ENCODE measurements around the gene PLA2G15. TPM values are rescaled to one million over a fixed set of nuclear protein-coding genes. Genes with fewer than 3 reads are reported as not detected.

Gene PLA2G15
- total RNA-seq, 1 experiment from 2014 or later, result 33.2 TPM

DNA sequence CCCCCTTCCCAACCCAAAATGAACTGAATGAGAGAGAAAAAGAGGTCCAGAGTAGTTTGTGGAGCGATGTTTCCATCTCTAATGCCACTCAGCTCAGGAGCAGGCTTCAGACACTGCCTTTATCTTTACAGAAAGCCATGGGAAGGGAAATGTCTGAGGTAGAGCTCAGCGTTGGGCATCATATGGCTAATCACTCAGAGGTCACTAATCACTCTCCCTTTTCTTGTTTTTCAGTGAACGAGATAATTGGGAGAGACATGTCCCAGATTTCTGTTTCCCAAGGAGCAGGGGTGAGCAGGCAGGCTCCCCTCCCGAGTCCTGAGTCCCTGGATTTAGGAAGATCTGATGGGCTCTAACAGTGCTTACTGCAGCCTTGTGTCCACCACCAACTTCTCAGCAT is 19.1 kb upstream of the PLA2G15 start:
- BruUV-seq (replicated peaks), result no TSS peak
- no peak for DNase-seq
- TF ChIP-seq, protein P1, sequence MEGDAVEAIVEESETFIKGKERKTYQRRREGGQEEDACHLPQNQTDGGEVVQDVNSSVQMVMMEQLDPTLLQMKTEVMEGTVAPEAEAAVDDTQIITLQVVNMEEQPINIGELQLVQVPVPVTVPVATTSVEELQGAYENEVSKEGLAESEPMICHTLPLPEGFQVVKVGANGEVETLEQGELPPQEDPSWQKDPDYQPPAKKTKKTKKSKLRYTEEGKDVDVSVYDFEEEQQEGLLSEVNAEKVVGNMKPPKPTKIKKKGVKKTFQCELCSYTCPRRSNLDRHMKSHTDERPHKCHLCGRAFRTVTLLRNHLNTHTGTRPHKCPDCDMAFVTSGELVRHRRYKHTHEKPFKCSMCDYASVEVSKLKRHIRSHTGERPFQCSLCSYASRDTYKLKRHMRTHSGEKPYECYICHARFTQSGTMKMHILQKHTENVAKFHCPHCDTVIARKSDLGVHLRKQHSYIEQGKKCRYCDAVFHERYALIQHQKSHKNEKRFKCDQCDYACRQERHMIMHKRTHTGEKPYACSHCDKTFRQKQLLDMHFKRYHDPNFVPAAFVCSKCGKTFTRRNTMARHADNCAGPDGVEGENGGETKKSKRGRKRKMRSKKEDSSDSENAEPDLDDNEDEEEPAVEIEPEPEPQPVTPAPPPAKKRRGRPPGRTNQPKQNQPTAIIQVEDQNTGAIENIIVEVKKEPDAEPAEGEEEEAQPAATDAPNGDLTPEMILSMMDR (IDR thresholded peaks at IDR 0.05; ENCODE audit: insufficient read depth in 1 of 2, low read depth in 1 of 2, low read length in 1 of 2, severe bottlenecking in 1 of 2, unreplicated experiment in 1 of 2), result no peak
- Histone ChIP-seq H3K4me3 (ENCODE audit: low read depth, low read length) (no peak overlapping the region), H3K4me1 (peaks cover 11% of the 10 kb centered on the region), H3K36me3 (ENCODE audit: control insufficient read depth, insufficient read depth, low read length) (peaks cover 5% of the 10 kb centered on the region), H3K27me3 (replicated peaks; ENCODE audit: control insufficient read depth, insufficient read depth, low read length) (no peaks in the 10 kb centered on the region), H3K9me3 (no peaks in the 10 kb centered on the region)
- peaks cover 6% of the 10 kb centered on the region for H3K4me1 Mint-ChIP-seq (ENCODE audit: low read depth, unreplicated experiment)
- H3K27ac Mint-ChIP-seq (ENCODE audit: unreplicated experiment), result no peak overlapping the region
- ChIA-PET POLR2A (no interaction called here), CTCF (no interaction called here)
- no peak overlapping the region for H3K4me3 Mint-ChIP-seq (ENCODE audit: unreplicated experiment)
- no peaks in the 10 kb centered on the region for H3K9me3 Mint-ChIP-seq (ENCODE audit: unreplicated experiment)
- intact Hi-C loops (cut with micrococcal nuclease; ENCODE audit: unreplicated experiment), result no loop called here
- H3K36me3 Mint-ChIP-seq (ENCODE audit: insufficient read depth, unreplicated experiment), result peaks cover 53% of the 10 kb centered on the region
- no peaks in the 10 kb centered on the region for H3K27me3 Mint-ChIP-seq (ENCODE audit: insufficient read depth, unreplicated experiment)

DNA sequence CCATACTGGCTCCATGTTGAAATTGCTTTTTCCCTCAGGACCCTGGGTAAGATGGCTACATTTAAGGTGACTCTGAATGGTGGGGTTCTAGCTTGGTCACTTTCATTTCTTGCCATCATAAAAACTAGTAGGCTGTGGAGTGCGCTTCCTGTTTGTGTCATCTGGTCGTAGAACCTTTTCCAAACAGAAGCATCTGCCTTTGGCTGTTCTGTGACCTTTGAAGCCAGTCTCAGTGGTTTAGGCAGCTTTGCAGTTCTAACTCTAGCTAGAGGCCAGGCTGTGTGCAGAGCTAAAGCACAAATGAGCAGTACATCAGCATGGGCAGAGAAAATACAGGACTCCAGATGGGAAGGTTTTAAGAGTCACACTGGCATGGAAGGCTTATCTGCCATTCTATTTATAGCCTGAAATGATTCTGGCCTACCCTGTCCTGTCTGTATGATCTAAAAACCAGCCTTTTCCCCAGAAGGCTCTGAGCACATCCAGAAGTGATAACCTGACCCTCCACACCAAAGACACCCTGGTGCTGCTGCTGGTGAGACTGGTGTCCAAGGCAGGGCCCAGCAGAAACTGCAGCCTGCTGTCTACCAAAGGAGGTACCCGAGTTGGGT is 17.9 kb upstream of the PLA2G15 start:
- Mint-ChIP-seq H3K4me3 (ENCODE audit: unreplicated experiment) (no peak overlapping the region), H3K27me3 (ENCODE audit: insufficient read depth, unreplicated experiment) (no peaks in the 10 kb centered on the region), H3K27ac (ENCODE audit: unreplicated experiment) (peak overlapping the region; percentile 56), H3K36me3 (ENCODE audit: insufficient read depth, unreplicated experiment) (peaks cover 57% of the 10 kb centered on the region), H3K4me1 (ENCODE audit: low read depth, unreplicated experiment) (peaks cover 6% of the 10 kb centered on the region), H3K9me3 (ENCODE audit: unreplicated experiment) (no peaks in the 10 kb centered on the region)
- DNase-seq, result no peak
- Histone ChIP-seq H3K27me3 (replicated peaks; ENCODE audit: control insufficient read depth, insufficient read depth, low read length) (no peaks in the 10 kb centered on the region), H3K4me3 (ENCODE audit: low read depth, low read length) (no peak overlapping the region), H3K9me3 (no peaks in the 10 kb centered on the region), H3K4me1 (peaks cover 11% of the 10 kb centered on the region), H3K36me3 (ENCODE audit: control insufficient read depth, insufficient read depth, low read length) (peaks cover 9% of the 10 kb centered on the region)
- ChIA-PET CTCF (interaction anchor here (2.0 kb wide), 1 partner anchor 133 kb away, joined by 10 read pairs; no protein-coding TSS in a partner anchor), POLR2A (interaction anchor here (0.6 to 0.7 kb wide), 3 partner anchors 9 to 421 kb away, joined by 3 to 4 read pairs (median 4); partner anchors contain the start of genes ESRP2 and TSNAXIP1)
- TSS peak; percentile 27 for BruUV-seq (replicated peaks)
- intact Hi-C loops (cut with micrococcal nuclease; ENCODE audit: unreplicated experiment), result no loop called here
- TF ChIP-seq, protein P1 (IDR thresholded peaks at IDR 0.05; ENCODE audit: insufficient read depth in 1 of 2, low read depth in 1 of 2, low read length in 1 of 2, severe bottlenecking in 1 of 2, unreplicated experiment in 1 of 2), result no peak

DNA sequence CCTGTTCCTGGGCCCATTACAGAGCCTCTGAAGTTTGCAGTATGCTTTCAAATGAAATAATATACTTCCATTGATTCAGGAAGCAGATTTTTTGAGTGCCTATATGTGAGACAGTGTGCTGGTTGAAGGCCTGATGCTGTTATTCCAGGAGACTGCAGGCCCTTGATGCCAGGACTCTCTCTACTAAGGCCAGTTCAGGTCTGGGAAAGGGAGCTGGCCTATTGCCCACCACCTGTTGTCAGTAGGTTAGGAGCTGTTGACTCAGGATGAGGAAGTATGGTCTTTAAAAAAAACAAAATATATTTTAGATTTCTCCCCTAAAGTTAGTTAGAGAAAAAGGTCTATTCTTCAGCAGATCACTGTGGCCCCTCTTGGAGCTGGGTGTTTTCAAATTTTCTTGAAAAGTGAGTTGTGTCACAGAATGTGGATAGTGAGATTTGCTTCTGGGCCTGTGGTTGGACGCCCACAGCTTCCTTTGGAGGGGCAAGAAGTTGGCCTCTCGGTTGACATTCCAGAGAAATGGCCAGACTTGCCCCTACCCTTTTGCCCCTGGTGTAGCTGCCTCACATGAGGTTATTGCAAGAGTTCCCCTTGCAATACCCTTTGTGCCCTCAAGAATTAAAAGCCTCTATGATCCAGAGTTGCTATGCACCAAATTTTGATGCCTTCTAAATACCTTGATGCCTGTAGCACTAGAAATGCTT is 17.2 kb upstream of the PLA2G15 start:
- Histone ChIP-seq H3K4me3 (ENCODE audit: low read depth, low read length) (no peak overlapping the region), H3K4me1 (peaks cover 11% of the 10 kb centered on the region), H3K36me3 (ENCODE audit: control insufficient read depth, insufficient read depth, low read length) (peaks cover 9% of the 10 kb centered on the region), H3K27me3 (replicated peaks; ENCODE audit: control insufficient read depth, insufficient read depth, low read length) (no peaks in the 10 kb centered on the region), H3K9me3 (no peaks in the 10 kb centered on the region)
- peak overlapping the region; percentile 56 for H3K27ac Mint-ChIP-seq (ENCODE audit: unreplicated experiment)
- no peak for DNase-seq
- H3K27me3 Mint-ChIP-seq (ENCODE audit: insufficient read depth, unreplicated experiment), result no peaks in the 10 kb centered on the region
- CTCF ChIA-PET, result interaction anchor here (0.6 to 2.0 kb wide), 5 partner anchors 11 to 259 kb away, joined by 3 to 10 read pairs (median 3); no protein-coding TSS in a partner anchor
- POLR2A ChIA-PET, result interaction anchor here (0.6 to 0.7 kb wide), 2 partner anchors 8 to 421 kb away, joined by 3 to 4 read pairs; partner anchors contain the start of genes ESRP2 and TSNAXIP1
- no TSS peak for BruUV-seq (replicated peaks)
- no peaks in the 10 kb centered on the region for H3K9me3 Mint-ChIP-seq (ENCODE audit: unreplicated experiment)
- intact Hi-C loops (cut with micrococcal nuclease; ENCODE audit: unreplicated experiment), result no loop called here
- no peak overlapping the region for H3K4me3 Mint-ChIP-seq (ENCODE audit: unreplicated experiment)
- TF ChIP-seq, protein P1 (IDR thresholded peaks at IDR 0.05; ENCODE audit: insufficient read depth in 1 of 2, low read depth in 1 of 2, low read length in 1 of 2, severe bottlenecking in 1 of 2, unreplicated experiment in 1 of 2), result peak in 1 of 2 experiments; percentile 17
- H3K36me3 Mint-ChIP-seq (ENCODE audit: insufficient read depth, unreplicated experiment), result peaks cover 64% of the 10 kb centered on the region
- peaks cover 6% of the 10 kb centered on the region for H3K4me1 Mint-ChIP-seq (ENCODE audit: low read depth, unreplicated experiment)

Measured in Caco-2 (cell line).